Measurements from ENCODE around the gene NOP58.

DNA sequence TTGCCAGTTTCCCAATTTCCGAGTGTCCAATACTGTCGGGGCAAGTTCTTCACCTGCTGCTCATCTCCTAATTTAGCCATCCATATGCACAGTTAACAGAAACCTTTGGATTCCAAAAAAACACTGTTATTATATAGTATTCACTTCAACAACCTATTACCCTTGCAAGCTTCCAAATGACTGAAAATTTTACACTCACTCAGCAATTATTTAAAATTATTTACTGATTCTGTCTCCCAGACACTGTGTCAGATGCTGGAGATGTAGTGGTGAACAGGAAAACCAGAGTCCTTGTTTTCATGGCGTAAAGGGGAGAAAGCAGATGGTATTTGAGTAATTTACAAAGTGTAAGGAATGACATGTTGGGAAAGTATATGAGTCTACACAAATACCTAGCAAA is 56.9 kb downstream of the NOP58 start:
- TF ChIP-seq, protein P1, sequence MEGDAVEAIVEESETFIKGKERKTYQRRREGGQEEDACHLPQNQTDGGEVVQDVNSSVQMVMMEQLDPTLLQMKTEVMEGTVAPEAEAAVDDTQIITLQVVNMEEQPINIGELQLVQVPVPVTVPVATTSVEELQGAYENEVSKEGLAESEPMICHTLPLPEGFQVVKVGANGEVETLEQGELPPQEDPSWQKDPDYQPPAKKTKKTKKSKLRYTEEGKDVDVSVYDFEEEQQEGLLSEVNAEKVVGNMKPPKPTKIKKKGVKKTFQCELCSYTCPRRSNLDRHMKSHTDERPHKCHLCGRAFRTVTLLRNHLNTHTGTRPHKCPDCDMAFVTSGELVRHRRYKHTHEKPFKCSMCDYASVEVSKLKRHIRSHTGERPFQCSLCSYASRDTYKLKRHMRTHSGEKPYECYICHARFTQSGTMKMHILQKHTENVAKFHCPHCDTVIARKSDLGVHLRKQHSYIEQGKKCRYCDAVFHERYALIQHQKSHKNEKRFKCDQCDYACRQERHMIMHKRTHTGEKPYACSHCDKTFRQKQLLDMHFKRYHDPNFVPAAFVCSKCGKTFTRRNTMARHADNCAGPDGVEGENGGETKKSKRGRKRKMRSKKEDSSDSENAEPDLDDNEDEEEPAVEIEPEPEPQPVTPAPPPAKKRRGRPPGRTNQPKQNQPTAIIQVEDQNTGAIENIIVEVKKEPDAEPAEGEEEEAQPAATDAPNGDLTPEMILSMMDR (conservative IDR thresholded peaks at IDR 0.05): no peak
- no peak for TF ChIP-seq EZH2 (IDR thresholded peaks at IDR 0.05; ENCODE audit: low read depth)

Measured in PC-9 (cell line).